ENCODE results near the gene SYCP2. TPM values are rescaled to one million over a fixed set of nuclear protein-coding genes. Genes with fewer than 3 reads are reported as not detected.

The SYCP2 gene
- total RNA-seq, 1 donor from 2014 or later: 60.9 TPM

GRCh38 chr20:59828125-59829053 lies 105.0 kb downstream of the SYCP2 start:
- H3K4me3 ChIP-seq: no peak overlapping the region
- H3K27me3 ChIP-seq: no peaks in the 10 kb centered on the region
- no peak overlapping the region for H3K27ac ChIP-seq
- no peaks in the 10 kb centered on the region for H3K4me1 ChIP-seq
- no peaks in the 10 kb centered on the region for H3K9me3 ChIP-seq
- no peak for TF ChIP-seq CTCF (IDR thresholded peaks at IDR 0.05)
- no peak for DNase-seq (ENCODE audit: low spot score in 2 of 2)
- intact Hi-C loops (cut with DNase I): no loop called here
- H3K36me3 ChIP-seq: no peaks in the 10 kb centered on the region

- Histone ChIP-seq H3K4me1 (no peaks in the 10 kb centered on the region), H3K9me3 (no peaks in the 10 kb centered on the region), H3K36me3 (no peaks in the 10 kb centered on the region), H3K4me3 (no peak overlapping the region), H3K27me3 (no peaks in the 10 kb centered on the region), H3K27ac (no peak overlapping the region)
- intact Hi-C loops (cut with DNase I): no loop called here
- peak in 1 of 2 donors; percentile 53 for DNase-seq (ENCODE audit: low spot score in 2 of 2)
- no peak for TF ChIP-seq CTCF (IDR thresholded peaks at IDR 0.05)
Measured at GRCh38 chr20:59827138-59828056, 106.0 kb downstream of the SYCP2 start.

- H3K27ac ChIP-seq: no peak overlapping the region
- H3K4me1 ChIP-seq: no peaks in the 10 kb centered on the region
- H3K4me3 ChIP-seq: no peak overlapping the region
- no peaks in the 10 kb centered on the region for H3K9me3 ChIP-seq
- intact Hi-C loops (cut with DNase I): no loop called here
- peak in 1 of 2 donors; percentile 41 for DNase-seq (ENCODE audit: low spot score in 2 of 2)
- no peaks in the 10 kb centered on the region for H3K36me3 ChIP-seq
- TF ChIP-seq CTCF (IDR thresholded peaks at IDR 0.05): no peak
- H3K27me3 ChIP-seq: no peaks in the 10 kb centered on the region
Measured at GRCh38 chr20:59825944-59826759, 107.3 kb downstream of the SYCP2 start.

- intact Hi-C loops (cut with DNase I): no loop called here
- no peak for DNase-seq (ENCODE audit: low spot score in 2 of 2)
- TF ChIP-seq CTCF (IDR thresholded peaks at IDR 0.05): no peak
- Histone ChIP-seq H3K27me3 (no peaks in the 10 kb centered on the region), H3K4me1 (no peaks in the 10 kb centered on the region), H3K27ac (no peak overlapping the region), H3K9me3 (no peaks in the 10 kb centered on the region), H3K4me3 (no peak overlapping the region), H3K36me3 (no peaks in the 10 kb centered on the region)
Measured at GRCh38 chr20:59825563-59825920, 107.9 kb downstream of the SYCP2 start.
